ENCODE measurements around the gene MDFIC. TPM values are rescaled to one million over a fixed set of nuclear protein-coding genes. Genes with fewer than 3 reads are reported as not detected.

Gene MDFIC
- polyA plus RNA-seq, 1 of the 3 experiments (the other 2 are of a cell fraction), result 2.8 TPM

DNA sequence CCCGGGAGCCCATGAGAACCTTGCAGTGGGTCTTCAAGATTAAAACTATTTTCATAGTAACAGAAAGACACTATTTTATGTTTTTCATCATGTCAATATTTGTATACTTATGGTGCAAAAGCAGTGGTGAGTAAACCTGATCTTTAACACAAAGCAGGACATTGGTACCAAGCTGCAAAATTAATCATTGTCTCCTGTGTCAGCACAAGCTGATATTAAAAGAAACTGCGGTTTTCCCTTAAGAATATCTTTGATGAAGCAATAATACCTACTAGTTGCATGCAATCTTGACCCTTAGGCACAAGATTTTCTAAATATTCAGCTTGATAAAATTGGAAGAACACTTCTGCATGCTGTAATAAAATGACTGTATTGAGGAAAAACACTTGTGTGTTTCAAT is 121.7 kb downstream of the MDFIC start:
- Histone ChIP-seq H3K27ac (ENCODE audit: low read depth in 2 of 2, low read length in 1 of 2) (no peak overlapping the region), H3K4me3 (ENCODE audit: low read depth in 2 of 2, low read length in 1 of 2) (no peak overlapping the region), H3F3A (replicated peaks; ENCODE audit: insufficient read depth) (no peaks in the 10 kb centered on the region), H3K79me2 (ENCODE audit: insufficient read depth) (no peaks in the 10 kb centered on the region), H3K9ac (no peak overlapping the region), H3K36me3 (replicated peaks in 1 of 2; ENCODE audit: control insufficient read depth in 1 of 2, insufficient read depth in 2 of 2, low read length in 1 of 2) (no peaks in the 10 kb centered on the region), H3K4me2 (no peak overlapping the region), H2AFZ (ENCODE audit: low read depth) (no peak overlapping the region), H3K9me2 (0 out of 2 replicates have a peak, but pooled peaks cover 4% of the 10 kb centered on the region), H4K20me1 (ENCODE audit: insufficient read depth) (no peaks in the 10 kb centered on the region), H3K27me3 (ENCODE audit: insufficient read depth) (peaks cover 5% of the 10 kb centered on the region; the same call in 1 of the 2 replicates), H3K4me1 (ENCODE audit: control insufficient read depth in 1 of 2, insufficient read depth in 2 of 2, low read depth in 1 of 2, low read length in 1 of 2) (no peaks in the 10 kb centered on the region), H3K9me3 (no peaks in the 10 kb centered on the region)
- DNase-seq, result no peak
- ChIA-PET CTCF (no interaction called here), POLR2A (no interaction called here)
- WGBS (ENCODE audit: low lambda C conversion rate), result 8% methylated on average over 2 of the region's 2 CpGs
- TF ChIP-seq MEF2A (IDR thresholded peaks at IDR 0.05; ENCODE audit: borderline replicate concordance, low read depth) (no peak), GABPA (IDR thresholded peaks at IDR 0.05; ENCODE audit: low read depth) (no peak), GATA2 (CRISPR knock-in tag; IDR thresholded peaks at IDR 0.05) (no peak)

DNA sequence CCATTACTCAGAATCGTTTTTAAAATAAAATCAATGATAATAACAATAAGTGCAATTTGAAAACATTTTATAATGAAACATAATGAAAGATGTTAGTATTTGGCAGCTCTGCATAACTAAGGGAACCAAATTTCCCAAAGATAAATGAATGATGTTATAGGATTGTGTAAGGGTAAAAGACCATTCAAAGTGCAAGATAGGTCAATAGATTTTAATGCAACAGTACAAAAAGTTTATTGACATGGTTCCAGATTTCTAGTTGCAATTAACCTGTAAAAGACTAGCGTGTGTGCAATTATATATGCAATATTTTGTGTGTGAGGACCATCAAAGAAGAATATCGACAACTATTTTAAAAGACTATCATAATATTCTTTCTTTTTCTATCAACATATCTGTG is 122.3 kb downstream of the MDFIC start:
- TF ChIP-seq, protein P1, sequence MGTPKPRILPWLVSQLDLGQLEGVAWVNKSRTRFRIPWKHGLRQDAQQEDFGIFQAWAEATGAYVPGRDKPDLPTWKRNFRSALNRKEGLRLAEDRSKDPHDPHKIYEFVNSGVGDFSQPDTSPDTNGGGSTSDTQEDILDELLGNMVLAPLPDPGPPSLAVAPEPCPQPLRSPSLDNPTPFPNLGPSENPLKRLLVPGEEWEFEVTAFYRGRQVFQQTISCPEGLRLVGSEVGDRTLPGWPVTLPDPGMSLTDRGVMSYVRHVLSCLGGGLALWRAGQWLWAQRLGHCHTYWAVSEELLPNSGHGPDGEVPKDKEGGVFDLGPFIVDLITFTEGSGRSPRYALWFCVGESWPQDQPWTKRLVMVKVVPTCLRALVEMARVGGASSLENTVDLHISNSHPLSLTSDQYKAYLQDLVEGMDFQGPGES (IDR thresholded peaks at IDR 0.05; ENCODE audit: low read depth, low read length), result no peak
- TF ChIP-seq GABPA (IDR thresholded peaks at IDR 0.05; ENCODE audit: low read depth) (no peak), MXI1 (IDR thresholded peaks at IDR 0.05; ENCODE audit: low read depth, low read length) (no peak), FOXM1 (IDR thresholded peaks at IDR 0.05; ENCODE audit: low read depth) (no peak), EP300 (IDR thresholded peaks at IDR 0.05; ENCODE audit: borderline replicate concordance in 1 of 2, low read depth in 1 of 2, low read length in 1 of 2) (no peak), GATA2 (CRISPR knock-in tag; IDR thresholded peaks at IDR 0.05) (no peak), JUND (IDR thresholded peaks at IDR 0.05) (no peak), ELF1 (IDR thresholded peaks at IDR 0.05) (no peak), RAD21 (IDR thresholded peaks at IDR 0.05; ENCODE audit: low read length) (no peak), MEF2A (IDR thresholded peaks at IDR 0.05; ENCODE audit: borderline replicate concordance, low read depth) (no peak), NRF1 (IDR thresholded peaks at IDR 0.05; ENCODE audit: low read depth, low read length) (no peak)
- TF ChIP-seq, protein P2, sequence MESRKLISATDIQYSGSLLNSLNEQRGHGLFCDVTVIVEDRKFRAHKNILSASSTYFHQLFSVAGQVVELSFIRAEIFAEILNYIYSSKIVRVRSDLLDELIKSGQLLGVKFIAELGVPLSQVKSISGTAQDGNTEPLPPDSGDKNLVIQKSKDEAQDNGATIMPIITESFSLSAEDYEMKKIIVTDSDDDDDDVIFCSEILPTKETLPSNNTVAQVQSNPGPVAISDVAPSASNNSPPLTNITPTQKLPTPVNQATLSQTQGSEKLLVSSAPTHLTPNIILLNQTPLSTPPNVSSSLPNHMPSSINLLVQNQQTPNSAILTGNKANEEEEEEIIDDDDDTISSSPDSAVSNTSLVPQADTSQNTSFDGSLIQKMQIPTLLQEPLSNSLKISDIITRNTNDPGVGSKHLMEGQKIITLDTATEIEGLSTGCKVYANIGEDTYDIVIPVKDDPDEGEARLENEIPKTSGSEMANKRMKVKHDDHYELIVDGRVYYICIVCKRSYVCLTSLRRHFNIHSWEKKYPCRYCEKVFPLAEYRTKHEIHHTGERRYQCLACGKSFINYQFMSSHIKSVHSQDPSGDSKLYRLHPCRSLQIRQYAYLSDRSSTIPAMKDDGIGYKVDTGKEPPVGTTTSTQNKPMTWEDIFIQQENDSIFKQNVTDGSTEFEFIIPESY (IDR thresholded peaks at IDR 0.05; ENCODE audit: borderline replicate concordance, low read depth), result no peak
- TF ChIP-seq, protein P3, sequence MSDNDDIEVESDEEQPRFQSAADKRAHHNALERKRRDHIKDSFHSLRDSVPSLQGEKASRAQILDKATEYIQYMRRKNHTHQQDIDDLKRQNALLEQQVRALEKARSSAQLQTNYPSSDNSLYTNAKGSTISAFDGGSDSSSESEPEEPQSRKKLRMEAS (IDR thresholded peaks at IDR 0.05; ENCODE audit: low read depth), result no peak
- TF ChIP-seq, protein P4, sequence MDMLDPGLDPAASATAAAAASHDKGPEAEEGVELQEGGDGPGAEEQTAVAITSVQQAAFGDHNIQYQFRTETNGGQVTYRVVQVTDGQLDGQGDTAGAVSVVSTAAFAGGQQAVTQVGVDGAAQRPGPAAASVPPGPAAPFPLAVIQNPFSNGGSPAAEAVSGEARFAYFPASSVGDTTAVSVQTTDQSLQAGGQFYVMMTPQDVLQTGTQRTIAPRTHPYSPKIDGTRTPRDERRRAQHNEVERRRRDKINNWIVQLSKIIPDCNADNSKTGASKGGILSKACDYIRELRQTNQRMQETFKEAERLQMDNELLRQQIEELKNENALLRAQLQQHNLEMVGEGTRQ (IDR thresholded peaks at IDR 0.05; ENCODE audit: borderline replicate concordance, low read depth, low read length), result no peak
- TF ChIP-seq, protein P5, sequence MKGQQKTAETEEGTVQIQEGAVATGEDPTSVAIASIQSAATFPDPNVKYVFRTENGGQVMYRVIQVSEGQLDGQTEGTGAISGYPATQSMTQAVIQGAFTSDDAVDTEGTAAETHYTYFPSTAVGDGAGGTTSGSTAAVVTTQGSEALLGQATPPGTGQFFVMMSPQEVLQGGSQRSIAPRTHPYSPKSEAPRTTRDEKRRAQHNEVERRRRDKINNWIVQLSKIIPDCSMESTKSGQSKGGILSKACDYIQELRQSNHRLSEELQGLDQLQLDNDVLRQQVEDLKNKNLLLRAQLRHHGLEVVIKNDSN (IDR thresholded peaks at IDR 0.05; ENCODE audit: borderline replicate concordance, low read depth), result no peak
- H3K9me3 ChIP-seq, result no peaks in the 10 kb centered on the region
- H3K27me3 ChIP-seq (ENCODE audit: insufficient read depth), result peaks cover 5% of the 10 kb centered on the region; the same call in 1 of the 2 replicates
- H3K9ac ChIP-seq, result no peak overlapping the region
- no peaks in the 10 kb centered on the region for H3K4me1 ChIP-seq (ENCODE audit: control insufficient read depth in 1 of 2, insufficient read depth in 2 of 2, low read depth in 1 of 2, low read length in 1 of 2)
- no peak for DNase-seq
- no peak overlapping the region for H2AFZ ChIP-seq (ENCODE audit: low read depth)
- no peak overlapping the region for H3K27ac ChIP-seq (ENCODE audit: low read depth in 2 of 2, low read length in 1 of 2)
- 0 out of 2 replicates have a peak, but pooled peaks cover 4% of the 10 kb centered on the region for H3K9me2 ChIP-seq
- no peak overlapping the region for H3K4me3 ChIP-seq (ENCODE audit: low read depth in 2 of 2, low read length in 1 of 2)
- ChIA-PET POLR2A (no interaction called here), CTCF (no interaction called here)
- no peaks in the 10 kb centered on the region for H4K20me1 ChIP-seq (ENCODE audit: insufficient read depth)
- no peaks in the 10 kb centered on the region for H3F3A ChIP-seq (replicated peaks; ENCODE audit: insufficient read depth)
- H3K36me3 ChIP-seq (replicated peaks in 1 of 2; ENCODE audit: control insufficient read depth in 1 of 2, insufficient read depth in 2 of 2, low read length in 1 of 2), result no peaks in the 10 kb centered on the region
- H3K4me2 ChIP-seq, result no peak overlapping the region
- WGBS (ENCODE audit: low lambda C conversion rate), result 9% methylated on average over 3 of the region's 3 CpGs
- no peaks in the 10 kb centered on the region for H3K79me2 ChIP-seq (ENCODE audit: insufficient read depth)
